GM21390 (cell line): ENCODE measurements around the gene TAGLN3.

ENCODE experiments used
- ATAC-seq: cut with Tn5 transposase; IDR thresholded peaks from one replicate; pipeline ENCODE4 v1.9.1; 2021; ENCODE audit not compliant: unreplicated experiment

The TAGLN3 gene

DNA sequence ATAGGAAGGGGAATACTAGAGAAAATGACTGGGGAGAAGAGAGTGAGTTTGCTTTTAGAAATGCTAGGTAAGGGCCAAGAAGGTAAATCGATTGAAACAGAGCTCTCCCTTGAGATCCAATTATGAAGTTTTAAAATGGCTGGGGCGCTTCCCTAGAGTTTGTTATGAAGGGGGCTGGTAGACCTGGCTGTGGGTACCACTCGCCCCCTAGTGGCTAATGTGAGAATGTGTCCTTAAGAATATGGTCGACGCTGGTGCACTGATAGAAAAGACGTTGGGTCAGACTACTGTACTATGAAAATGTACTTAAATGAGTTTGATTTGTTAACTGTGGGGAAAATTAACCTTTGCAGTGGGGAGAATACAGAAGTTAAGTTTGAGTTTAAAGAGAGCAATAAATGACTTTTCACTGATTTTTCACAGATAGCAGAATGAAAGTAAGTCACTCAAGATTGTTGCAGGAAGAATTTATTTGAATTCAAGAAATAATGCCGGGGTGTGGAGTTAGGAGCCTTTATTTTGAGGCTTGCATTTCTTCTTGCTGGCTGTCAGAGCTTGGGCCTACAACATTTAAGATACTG is 45.0 kb downstream of the TAGLN3 start:
- ATAC-seq, result peak; percentile 96

DNA sequence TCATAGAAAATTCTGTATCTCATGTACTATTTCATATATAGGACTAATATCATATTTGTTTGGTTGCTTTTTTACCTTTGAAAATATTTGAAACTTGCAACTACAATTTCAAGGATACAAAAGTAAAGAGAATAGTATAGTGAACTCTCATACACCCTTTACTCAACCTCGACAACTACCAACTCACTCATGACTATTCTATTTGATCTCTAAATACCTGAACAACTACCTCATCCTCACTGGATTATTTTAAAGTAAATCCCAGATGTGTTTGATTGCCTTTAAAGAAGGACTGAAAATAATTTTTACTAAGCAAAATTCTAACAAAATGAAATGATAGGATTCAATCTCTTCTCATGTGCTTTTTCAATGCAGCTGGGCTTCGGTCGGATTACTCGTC is 47.9 kb downstream of the TAGLN3 start:
- ATAC-seq, result no peak

DNA sequence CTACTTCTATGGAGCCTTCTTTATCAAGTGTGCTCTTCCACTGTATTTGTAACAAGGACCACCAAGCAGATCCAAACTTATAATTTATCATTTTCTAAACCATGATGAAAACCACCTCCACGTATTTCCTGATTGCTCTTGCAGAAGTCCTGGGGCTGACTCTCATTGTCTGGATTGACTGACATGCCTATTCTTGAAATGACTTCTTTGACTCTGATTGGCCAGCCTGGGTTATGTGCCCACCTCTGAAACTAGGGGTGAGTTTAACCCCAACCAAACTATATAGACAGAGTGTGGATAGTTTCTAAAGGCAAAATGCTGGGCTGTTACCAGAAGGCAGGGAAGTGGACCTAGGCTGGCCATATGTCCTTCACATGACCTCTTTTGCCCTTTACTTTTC is 48.5 kb downstream of the TAGLN3 start:
- no peak for ATAC-seq

DNA sequence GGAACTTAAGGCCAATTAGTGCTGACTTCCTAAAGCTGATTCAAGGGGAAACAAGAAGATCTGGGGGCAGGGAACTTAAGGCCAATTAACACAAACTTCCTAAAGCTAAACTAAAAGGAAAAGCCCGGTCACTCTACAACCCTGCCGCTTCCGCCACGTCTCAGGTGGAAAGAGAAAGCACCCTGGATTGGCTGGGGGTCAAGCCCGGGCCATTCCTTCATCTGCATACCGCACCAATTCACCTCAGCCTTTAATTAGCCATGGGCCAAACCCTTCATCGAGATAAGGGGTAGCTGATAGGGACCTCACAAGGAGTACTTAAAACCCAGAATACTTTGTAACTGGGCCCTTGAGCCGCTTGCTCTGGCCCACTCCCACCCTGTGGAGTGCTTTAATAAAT is 50.2 kb downstream of the TAGLN3 start:
- no peak for ATAC-seq

DNA sequence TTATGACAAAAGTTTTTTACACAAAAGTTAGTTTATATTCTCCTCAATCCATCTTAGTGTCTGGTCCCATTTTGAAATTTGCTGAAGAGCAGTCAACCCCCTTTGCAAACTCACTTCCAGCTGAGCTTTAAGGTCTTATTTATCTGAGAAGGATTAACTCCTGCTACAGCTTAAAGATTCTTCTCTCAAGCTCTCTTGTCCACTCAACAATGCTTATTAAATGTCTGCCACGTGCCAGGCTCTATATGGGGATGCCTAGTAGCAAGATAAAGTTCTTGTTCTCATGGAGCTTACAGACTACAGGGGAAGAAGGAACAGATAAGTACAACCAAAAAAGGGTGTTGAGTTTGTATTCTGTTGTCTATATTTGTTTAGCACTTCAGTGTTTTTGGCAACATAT is 54.5 kb downstream of the TAGLN3 start:
- no peak for ATAC-seq

DNA sequence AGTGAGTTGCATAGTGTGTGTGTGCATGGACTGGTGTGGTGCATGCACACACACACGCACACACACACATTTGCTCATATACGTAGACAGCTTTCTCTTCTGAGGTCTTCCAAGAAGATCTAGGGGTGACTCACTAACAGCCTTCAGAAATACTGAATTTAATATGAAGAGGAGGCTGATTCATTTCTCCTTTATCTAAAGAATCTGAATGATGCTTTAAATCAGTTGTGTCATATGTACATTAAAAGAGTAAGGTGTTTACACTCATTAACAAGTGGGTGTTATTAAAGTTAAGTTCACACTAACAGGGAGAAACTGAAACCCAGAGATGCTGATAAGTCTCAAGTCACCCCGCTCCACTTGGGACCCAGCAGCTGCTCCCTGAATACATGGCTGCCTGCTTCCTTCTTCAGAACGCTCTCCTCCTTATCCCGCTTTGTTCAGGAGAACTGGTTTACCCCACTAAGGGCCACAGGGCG is 57.8 kb downstream of the TAGLN3 start:
- ATAC-seq, result no peak

DNA sequence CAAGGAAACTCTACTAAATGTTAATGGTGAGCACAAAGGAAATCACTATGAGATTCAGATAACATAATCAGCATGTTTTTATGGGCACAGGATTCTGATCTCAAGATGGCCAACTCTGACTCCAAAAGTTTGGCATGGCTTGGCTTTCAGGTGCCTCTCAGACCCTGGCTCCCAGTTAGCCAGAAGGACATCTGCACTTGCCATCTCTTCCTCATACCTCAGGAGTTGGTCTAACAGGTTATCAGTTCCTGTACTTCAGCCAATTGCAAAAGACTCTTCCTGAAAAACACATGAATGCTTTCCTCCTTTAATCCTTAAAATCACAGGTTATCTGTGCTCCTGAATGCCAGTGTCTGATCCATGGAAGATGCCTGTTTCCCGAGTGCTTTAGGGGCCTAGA is 60.8 kb downstream of the TAGLN3 start:
- no peak for ATAC-seq

DNA sequence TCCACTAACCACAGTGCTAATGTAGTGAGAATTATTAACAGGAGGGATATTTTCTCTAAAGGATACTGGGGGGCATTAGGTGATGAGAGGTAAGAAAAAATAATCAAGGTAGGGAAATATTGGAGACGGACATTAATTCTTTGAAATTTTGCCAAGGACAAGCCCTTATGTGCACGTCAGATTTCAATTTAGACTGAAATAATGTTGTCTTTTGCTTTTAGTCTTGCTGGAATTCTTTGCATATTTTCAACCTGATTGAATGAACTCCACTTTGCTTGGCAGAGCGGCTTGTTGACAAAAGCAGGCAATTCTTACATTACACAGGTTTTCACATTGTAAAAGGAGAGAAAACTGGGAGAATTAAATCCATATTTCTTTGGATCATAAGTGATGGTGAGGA is 62.4 kb downstream of the TAGLN3 start:
- ATAC-seq, result no peak
